PFSK-1 (cell line): Measurements from ENCODE around the gene HDGFL2.

Experiments used
- POLR2AphosphoS5 ChIP-seq: IDR thresholded peaks from 2 replicates; pipeline ENCODE4 v1.6.1; 2012; ENCODE audit warnings: low read depth, mild to moderate bottlenecking, control low read depth, low read length, moderate library complexity
- REST ChIP-seq, 2 experiments: IDR thresholded peaks; 2 replicates each; pipeline versions ENCODE4 v1.6.1 to v1.8.0; 2011 to 2012; ENCODE audit warnings: low read depth in 2 of 2, low read length in 2 of 2, control low read depth in 1 of 2, inconsistent platforms in 1 of 2, mild to moderate bottlenecking in 1 of 2, moderate library complexity in 1 of 2; ENCODE audit not compliant: insufficient read depth in 1 of 2
- SIN3A ChIP-seq: IDR thresholded peaks from 2 replicates; pipeline ENCODE4 v1.6.1; 2012; ENCODE audit warnings: mild to moderate bottlenecking, low read length, moderate library complexity, borderline replicate concordance; ENCODE audit not compliant: insufficient read depth

- TF ChIP-seq POLR2AphosphoS5 (no peak), REST (IDR thresholded peaks at IDR 0.05; ENCODE audit: insufficient read depth in 1 of 2, low read depth in 2 of 2, low read length in 2 of 2) (no peak), SIN3A (no peak)
Observed at GRCh38 chr19:4436231-4436630, 35.9 kb upstream of the HDGFL2 start.
